ENCODE results near the gene OSBPL8.

The OSBPL8 gene

DNA sequence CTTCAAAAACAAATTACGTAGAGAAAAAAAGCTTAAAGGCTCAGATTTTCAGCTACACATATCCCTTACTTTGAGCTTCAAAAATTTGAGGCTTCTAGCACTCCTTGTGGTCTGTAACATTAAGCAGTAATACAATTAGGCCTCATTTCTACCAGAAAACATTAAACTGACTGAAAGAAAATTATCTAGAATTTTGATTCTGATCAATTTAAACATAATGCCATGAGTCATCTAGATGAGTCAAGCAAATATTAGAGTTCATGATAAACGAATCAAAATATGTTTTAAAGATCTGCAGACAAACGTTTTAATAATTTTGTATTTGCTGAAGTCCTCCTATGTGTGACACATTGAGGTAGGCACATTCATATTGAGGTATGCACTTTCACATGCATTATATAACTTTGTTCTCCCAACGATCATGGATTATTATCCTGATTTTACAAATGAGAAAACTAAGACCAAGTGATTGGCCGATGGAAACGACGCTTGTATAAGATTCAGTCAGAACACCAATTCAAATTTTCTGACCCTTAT is 4.3 kb downstream of the OSBPL8 start:
- no peak for DNase-seq (ENCODE audit: low read depth)

GRCh38 chr12:76554405-76555230 is 5.0 kb downstream of the OSBPL8 start:
- DNase-seq (ENCODE audit: low read depth), result no peak

DNA sequence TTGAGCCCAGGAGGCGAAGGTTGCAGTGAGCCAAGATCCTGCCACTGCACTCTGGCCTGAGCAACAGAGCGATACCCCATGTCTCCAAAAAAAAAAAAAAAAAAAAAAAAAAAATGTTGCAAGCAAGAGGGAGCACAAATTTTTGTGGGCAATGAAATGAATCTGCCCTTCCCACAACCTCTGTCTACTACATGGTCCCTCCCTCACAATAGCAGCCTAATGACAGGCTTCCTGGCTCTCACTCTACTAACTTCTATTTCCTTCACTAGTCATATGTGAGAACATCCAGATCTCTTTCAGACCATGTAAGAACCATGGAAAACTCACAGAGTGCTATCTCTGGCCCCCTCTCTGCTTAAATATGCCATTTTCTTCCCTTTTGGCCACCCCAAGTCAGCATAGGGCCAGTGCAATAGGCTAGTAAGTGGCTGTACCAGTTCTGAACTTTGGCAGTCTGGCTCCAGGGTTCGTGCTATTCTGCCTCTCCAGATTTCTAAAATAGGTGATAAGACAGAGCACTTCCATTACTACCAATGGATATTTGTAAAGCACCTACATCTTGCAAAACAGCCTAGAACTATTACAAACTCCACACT is 7.1 kb downstream of the OSBPL8 start:
- DNase-seq (ENCODE audit: low read depth), result no peak

- DNase-seq (ENCODE audit: low read depth), result no peak
Measured at GRCh38 chr12:76551482-76551888, 8.1 kb downstream of the OSBPL8 start.

GRCh38 chr12:76549131-76549530 is 10.4 kb downstream of the OSBPL8 start:
- DNase-seq (ENCODE audit: low read depth), result no peak

DNA sequence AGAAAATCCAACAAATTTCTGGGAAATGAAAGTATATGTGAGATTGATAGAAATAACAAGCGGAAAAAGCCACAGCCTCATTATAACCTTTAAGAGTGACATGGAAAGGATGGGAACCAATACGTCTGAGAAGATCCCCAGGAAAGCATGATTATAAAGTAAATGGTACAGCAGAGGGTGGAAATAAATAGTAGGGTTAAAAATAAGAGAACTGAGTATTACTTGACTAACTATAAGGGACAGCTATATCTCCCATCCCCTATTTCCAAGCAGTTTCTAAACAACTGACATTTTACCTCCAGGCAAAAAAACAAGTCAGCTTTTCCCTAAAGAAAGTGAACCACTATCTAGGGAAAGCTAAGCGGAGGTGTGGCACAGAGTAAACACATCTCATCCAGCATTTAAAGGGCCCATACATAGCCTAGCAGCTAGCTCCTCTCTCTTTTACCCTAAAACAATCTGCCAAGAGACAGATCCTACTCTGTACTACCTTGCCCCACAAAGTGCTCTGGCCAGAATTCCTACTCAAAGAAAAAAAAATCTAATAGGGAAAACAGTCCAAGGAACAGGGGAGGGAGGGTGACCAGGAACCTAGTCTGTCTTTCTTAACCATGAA is 11.2 kb downstream of the OSBPL8 start:
- DNase-seq (ENCODE audit: low read depth), result no peak

GRCh38 chr12:76547526-76547925 is 12.0 kb downstream of the OSBPL8 start:
- no peak for DNase-seq (ENCODE audit: low read depth)

DNA sequence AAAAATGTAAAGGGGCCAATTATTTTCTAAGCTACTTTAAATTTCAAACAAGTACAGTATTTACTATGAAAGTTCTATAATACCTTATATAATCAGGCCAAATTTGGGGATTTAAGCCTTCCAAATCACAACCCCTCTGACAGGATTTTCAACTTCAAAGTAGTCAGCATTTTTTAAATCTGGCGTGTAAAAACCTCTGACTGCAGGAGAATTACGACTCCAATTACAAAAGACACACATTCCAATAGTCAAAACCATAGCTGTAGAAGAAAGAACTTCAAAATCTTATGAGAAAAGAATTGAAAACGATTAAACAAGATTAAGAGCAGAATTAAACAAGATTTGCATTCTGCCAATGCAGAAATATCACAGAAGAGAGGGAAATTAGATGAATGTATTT is 12.7 kb downstream of the OSBPL8 start:
- DNase-seq (ENCODE audit: low read depth), result no peak

GRCh38 chr12:76545486-76545885 is 14.1 kb downstream of the OSBPL8 start:
- no peak for DNase-seq (ENCODE audit: low read depth)

DNA sequence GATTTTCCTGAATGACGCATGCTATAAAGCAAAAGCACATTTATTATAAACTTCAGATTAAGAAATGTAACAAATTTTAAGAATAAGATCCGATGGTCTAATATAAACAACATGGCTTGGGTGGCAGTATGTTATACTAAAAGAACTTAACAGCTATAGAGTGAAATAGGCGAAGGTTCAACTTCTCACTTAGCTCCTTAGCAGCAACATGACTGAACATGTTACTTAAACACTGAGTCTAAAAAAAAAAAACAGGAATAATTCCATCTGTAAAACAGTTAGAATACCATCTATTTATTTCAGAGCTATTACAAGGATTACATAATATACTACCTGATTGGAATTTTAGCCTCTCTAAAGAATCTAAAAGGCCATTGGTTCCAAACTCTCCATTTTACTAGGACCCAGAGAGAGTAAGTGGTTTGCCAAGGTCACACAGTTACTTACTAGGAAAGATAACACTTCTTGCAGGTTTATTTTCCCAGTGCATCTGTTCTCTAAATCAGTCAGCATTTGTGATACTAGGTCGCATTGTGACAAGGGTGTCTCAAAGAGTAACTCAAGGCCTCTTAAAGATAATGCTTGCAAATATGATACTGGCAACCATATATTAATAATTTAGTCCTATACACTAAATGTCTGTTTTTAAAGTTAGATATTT is 14.8 kb downstream of the OSBPL8 start:
- no peak for DNase-seq (ENCODE audit: low read depth)

DNA sequence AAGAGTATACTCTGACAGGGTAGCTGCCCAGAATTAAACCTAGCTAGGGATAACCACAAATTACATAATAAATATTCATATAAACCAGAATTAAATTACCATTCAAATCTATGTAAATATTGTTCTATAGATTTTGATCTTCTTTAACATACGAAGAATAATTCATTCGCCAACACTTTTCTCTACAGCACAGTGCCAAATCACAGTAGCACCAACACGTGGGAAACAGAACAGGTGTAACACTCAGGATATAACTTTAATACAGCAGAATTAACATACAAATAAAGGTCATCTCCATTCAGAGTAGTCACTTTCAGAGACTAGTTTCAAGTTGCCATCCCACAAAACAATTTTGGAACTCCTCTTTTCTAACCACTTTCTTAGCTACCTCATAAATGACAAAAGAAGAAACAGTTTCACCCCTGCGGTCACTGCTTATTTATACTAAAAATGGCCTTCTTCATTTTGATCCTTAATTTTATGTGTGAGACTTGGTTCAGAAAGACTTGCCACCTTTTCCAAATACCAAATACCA is 15.7 kb downstream of the OSBPL8 start:
- DNase-seq (ENCODE audit: low read depth), result no peak

- no peak for DNase-seq (ENCODE audit: low read depth)
Measured at GRCh38 chr12:76542908-76543307, 16.7 kb downstream of the OSBPL8 start.

- DNase-seq (ENCODE audit: low read depth), result no peak
Measured at GRCh38 chr12:76539727-76540126, 19.8 kb downstream of the OSBPL8 start.

GRCh38 chr12:76537923-76538322 is 21.6 kb downstream of the OSBPL8 start:
- no peak for DNase-seq (ENCODE audit: low read depth)

GRCh38 chr12:76536546-76536945 is 23.0 kb downstream of the OSBPL8 start:
- no peak for DNase-seq (ENCODE audit: low read depth)

GRCh38 chr12:76535170-76535569 is 24.4 kb downstream of the OSBPL8 start:
- no peak for DNase-seq (ENCODE audit: low read depth)

GRCh38 chr12:76533331-76533730 is 26.2 kb downstream of the OSBPL8 start:
- DNase-seq (ENCODE audit: low read depth), result no peak

- DNase-seq (ENCODE audit: low read depth), result no peak
Measured at GRCh38 chr12:76532520-76532919, 27.1 kb downstream of the OSBPL8 start.

DNA sequence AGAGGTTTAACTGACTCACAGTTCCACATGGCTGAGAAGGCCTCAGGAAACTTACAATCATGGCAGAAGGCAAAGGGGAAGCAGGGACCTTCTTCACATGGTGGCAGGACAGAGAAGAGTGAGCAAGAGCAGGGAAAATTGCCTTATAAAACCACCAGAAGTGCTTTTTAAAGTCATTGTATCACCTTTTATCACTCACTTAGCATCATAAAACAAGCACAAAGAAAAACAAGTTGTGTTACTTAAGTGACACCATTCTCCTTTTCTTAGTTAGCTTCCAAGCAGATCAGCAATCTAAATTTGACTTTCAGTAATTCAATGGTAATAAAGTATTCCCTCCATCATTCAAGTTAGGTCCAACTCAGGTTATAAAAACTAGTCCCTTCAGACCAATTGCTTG is 28.5 kb downstream of the OSBPL8 start:
- no peak for DNase-seq (ENCODE audit: low read depth)

GRCh38 chr12:76530516-76530915 is 29.1 kb downstream of the OSBPL8 start:
- no peak for DNase-seq (ENCODE audit: low read depth)

- DNase-seq (ENCODE audit: low read depth), result no peak
Measured at GRCh38 chr12:76529226-76529918, 30.2 kb downstream of the OSBPL8 start.

DNA sequence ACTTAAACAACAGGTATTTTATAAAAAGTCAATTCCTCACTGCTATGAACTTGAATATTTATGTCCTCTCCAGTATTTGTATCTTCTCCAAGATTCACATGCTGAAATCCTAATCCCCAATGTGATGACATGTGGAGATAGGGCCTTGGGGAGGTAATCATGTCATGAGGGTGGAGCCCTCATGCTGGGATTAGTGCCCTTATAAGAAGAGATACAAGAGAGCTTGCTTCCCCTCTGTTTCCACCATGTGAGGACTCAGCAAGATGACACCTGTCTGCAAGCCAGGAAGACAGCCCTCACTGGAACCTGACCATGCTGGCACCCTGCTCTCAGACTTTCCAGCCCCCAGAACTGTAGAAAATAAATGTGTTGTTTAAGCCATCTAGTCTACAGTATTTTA is 36.2 kb downstream of the OSBPL8 start:
- DNase-seq (ENCODE audit: low read depth), result no peak

Measured in activated T-helper 9 cell treated with anti-CD3 and anti-CD28 coated beads, Interleukin-2, amount 50 U/mL, for 16 hours (primary cell).